SK-N-SH (cell line): ENCODE data around the gene MYNN. TPM values are rescaled to one million over a fixed set of nuclear protein-coding genes. Genes with fewer than 3 reads are reported as not detected.

Source experiments
- CTCF ChIA-PET: fragments of 300-600, 350-600 bp; formaldehyde crosslinking; extraction: SDS; loops from one replicate; lab custom pipeline; 2021; lab: Yijun Ruan, JAX
- POLR2A ChIA-PET: fragments of 350-600 bp; sonication (Branson Sonifier 250); formaldehyde crosslinking; extraction: SDS; loops from one replicate; lab custom pipeline; 2020; ENCODE audit warnings: antibody characterized with exemption, inconsistent platforms; lab: Yijun Ruan, JAX
- DNase-seq: peaks from one replicate; pipeline ENCODE4 v3.0.0; 2012
- H2AFZ ChIP-seq: fragments of 200-600 bp; sonication (generic); 2 replicates; pipeline ENCODE4 v1.8.1; 2016; ENCODE audit warnings: antibody characterized with exemption, mild to moderate bottlenecking, low read depth
- H3F3A ChIP-seq: fragments of 200-600 bp; sonication (generic); replicated peaks from 2 replicates; pipeline ENCODE3; 2016; ENCODE audit warnings: antibody characterized with exemption, mild to moderate bottlenecking; ENCODE audit not compliant: insufficient read depth
- H3K27ac ChIP-seq, 2 experiments: fragments of 200-500 bp in 1 of 2; fragments of 200-600 bp in 1 of 2; sonication (Bioruptor generic) in 1 of 2; sonication (generic), shearing (Covaris generic) in 1 of 2; 2 replicates each; pipeline versions ENCODE4 v1.5.1 to v1.6.1; 2014 to 2016; ENCODE audit warnings: low read depth in 2 of 2, inconsistent platforms in 1 of 2, low read length in 1 of 2, mild to moderate bottlenecking in 1 of 2, mixed read lengths in 1 of 2
- H3K27me3 ChIP-seq: fragments of 200-600 bp; sonication (generic), shearing (Covaris generic); 2 replicates; pipeline ENCODE4 v1.6.1; 2016; ENCODE audit warnings: mixed run types; ENCODE audit not compliant: insufficient read depth
- H3K36me3 ChIP-seq, 2 experiments: fragments of 200-500 bp in 1 of 2; fragments of 200-600 bp in 1 of 2; sonication (Bioruptor generic) in 1 of 2; sonication (generic) in 1 of 2; replicated peaks in 1 of 2; 2 replicates each; pipeline versions ENCODE3 to v1.5.1; 2014 to 2016; ENCODE audit warnings: low read length in 1 of 2, mild to moderate bottlenecking in 1 of 2; ENCODE audit not compliant: insufficient read depth in 2 of 2, control insufficient read depth in 1 of 2
- H3K4me1 ChIP-seq, 2 experiments: fragments of 200-500 bp in 1 of 2; fragments of 200-600 bp in 1 of 2; sonication (Bioruptor generic) in 1 of 2; sonication (generic), shearing (Covaris generic) in 1 of 2; 2 replicates each; pipeline versions ENCODE4 v1.5.1 to v1.6.1; 2014 to 2016; ENCODE audit warnings: low read depth in 1 of 2, low read length in 1 of 2, mixed run types in 1 of 2; ENCODE audit not compliant: insufficient read depth in 2 of 2, control insufficient read depth in 1 of 2
- H3K4me2 ChIP-seq: fragments of 200-600 bp; sonication (generic), shearing (Covaris generic); 2 replicates; pipeline ENCODE4 v1.6.1; 2017; ENCODE audit warnings: mixed run types
- H3K4me3 ChIP-seq, 2 experiments: fragments of 200-500 bp in 1 of 2; fragments of 200-600 bp in 1 of 2; sonication (Bioruptor generic) in 1 of 2; sonication (generic), shearing (Covaris generic) in 1 of 2; 2 replicates each; pipeline versions ENCODE4 v1.5.1 to v1.8.1; 2014 to 2016; ENCODE audit warnings: low read depth in 2 of 2, inconsistent platforms in 1 of 2, low read length in 1 of 2, mild to moderate bottlenecking in 1 of 2, mixed read lengths in 1 of 2, moderate library complexity in 1 of 2
- H3K79me2 ChIP-seq: fragments of 200-600 bp; sonication (generic); 2 replicates; pipeline ENCODE4 v1.8.1; 2017; ENCODE audit warnings: mild to moderate bottlenecking; ENCODE audit not compliant: insufficient read depth
- H3K9ac ChIP-seq: fragments of 200-600 bp; sonication (generic); 2 replicates; pipeline ENCODE4 v1.6.1; 2017; ENCODE audit warnings: mixed run types
- H3K9me2 ChIP-seq: fragments of 200-600 bp; sonication (generic); 2 replicates; pipeline ENCODE4 v1.6.1; 2017; ENCODE audit warnings: mixed run types
- H3K9me3 ChIP-seq: fragments of 200-600 bp; sonication (generic); 2 replicates; pipeline ENCODE4 v1.6.1; 2017; ENCODE audit warnings: mixed run types, mild to moderate bottlenecking, moderate library complexity
- H4K20me1 ChIP-seq: fragments of 200-600 bp; sonication (generic); 2 replicates; pipeline ENCODE4 v1.6.1; 2017; ENCODE audit warnings: mild to moderate bottlenecking, mixed run types; ENCODE audit not compliant: insufficient read depth
- ELF1 ChIP-seq: IDR thresholded peaks from 2 replicates; pipeline ENCODE4 v1.4.0; 2012
- EP300 ChIP-seq, 2 experiments: IDR thresholded peaks; 2 replicates each; pipeline versions ENCODE4 v1.4.0 to v1.6.1; 2012; ENCODE audit warnings: borderline replicate concordance in 1 of 2, low read depth in 1 of 2, low read length in 1 of 2
- GABPA ChIP-seq: IDR thresholded peaks from 2 replicates; pipeline ENCODE4 v1.4.0; 2012; ENCODE audit warnings: low read depth, mild to moderate bottlenecking
- GATA2 ChIP-seq: sonication (generic); formaldehyde crosslinking; IDR thresholded peaks from 2 replicates; pipeline ENCODE4 v1.5.0; 2020; ENCODE audit warnings: mild to moderate bottlenecking, missing genetic modification reagents
- IRF3 ChIP-seq: fragments of 150-350 bp; IDR thresholded peaks from 2 replicates; pipeline ENCODE4 v1.6.1; 2016; ENCODE audit warnings: mild to moderate bottlenecking, low read depth, low read length
- MAX ChIP-seq: IDR thresholded peaks from 2 replicates; pipeline ENCODE4 v1.4.0; 2012; ENCODE audit warnings: low read depth
- NFIC ChIP-seq: IDR thresholded peaks from 2 replicates; pipeline ENCODE4 v1.4.0; 2012; ENCODE audit warnings: borderline replicate concordance
- NRF1 ChIP-seq: IDR thresholded peaks from 2 replicates; pipeline ENCODE4 v1.6.1; 2012; ENCODE audit warnings: low read depth, mild to moderate bottlenecking, low read length
- PBX3 ChIP-seq: IDR thresholded peaks from 2 replicates; pipeline ENCODE4; 2012
- POLR2AphosphoS5 ChIP-seq: IDR thresholded peaks from 2 replicates; pipeline ENCODE4 v1.6.1; 2012; ENCODE audit warnings: low read depth, low read length
- RFX5 ChIP-seq: IDR thresholded peaks from 2 replicates; pipeline ENCODE4 v1.6.1; 2012; ENCODE audit warnings: mild to moderate bottlenecking, improper control_type of control experiment, low read length
- TEAD4 ChIP-seq: IDR thresholded peaks from 2 replicates; pipeline ENCODE4 v1.4.0; 2012; ENCODE audit warnings: mild to moderate bottlenecking, borderline replicate concordance; ENCODE audit not compliant: insufficient read depth
- ZBTB33 ChIP-seq: IDR thresholded peaks from 2 replicates; pipeline ENCODE4 v1.4.0; 2012; ENCODE audit warnings: low read depth, borderline replicate concordance
- WGBS: methylation state at CpG from one replicate; pipeline ENCODE4 v1.1.6; 2017; ENCODE audit warnings: low lambda C conversion rate; 5-methylcytosine and 5-hydroxymethylcytosine counted together
- polyA plus RNA-seq, 3 experiments: library from polyadenylated mRNA; depleted of rRNA; stranded (reverse); fragments of >200 nt; gene quantifications; 2 replicates each; pipeline ENCODE4 v1.2.3, GENCODE V29; 2012
- TF ChIP-seq, protein P1 (sequence below): IDR thresholded peaks from 2 replicates; pipeline ENCODE4 v1.4.0; 2012; ENCODE audit warnings: low read depth, borderline replicate concordance

The MYNN gene
- polyA plus RNA-seq, 1 of the 3 experiments (the other 2 are of a cell fraction): 9.7 TPM

- Histone ChIP-seq H3K9me2 (no peaks in the 10 kb centered on the region), H3K27me3 (no peaks in the 10 kb centered on the region), H3K36me3 (peaks cover 0 to 10% of the 10 kb centered on the region in 2 experiments), H3F3A (no peaks in the 10 kb centered on the region), H3K79me2 (no peaks in the 10 kb centered on the region), H3K9me3 (no peaks in the 10 kb centered on the region), H3K4me3 (no peak overlapping the region), H3K27ac (no peak overlapping the region), H2AFZ (no peak overlapping the region), H4K20me1 (no peaks in the 10 kb centered on the region), H3K9ac (no peak overlapping the region), H3K4me2 (no peak overlapping the region), H3K4me1 (no peaks in the 10 kb centered on the region)
- 93% methylated on average over 3 of the region's 3 CpGs for WGBS
- CTCF ChIA-PET: interaction anchor here (1.2 kb wide), 1 partner anchor 182 kb away, joined by 4 read pairs; no protein-coding TSS in a partner anchor
- no peak for DNase-seq
- POLR2A ChIA-PET: no interaction called here
- TF ChIP-seq EP300 (IDR thresholded peaks at IDR 0.05; ENCODE audit: borderline replicate concordance in 1 of 2, low read depth in 1 of 2, low read length in 1 of 2) (no peak), ELF1 (no peak), IRF3 (no peak), RFX5 (no peak), MAX (no peak), PBX3 (no peak), TEAD4 (no peak), GABPA (no peak), ZBTB33 (no peak), POLR2AphosphoS5 (no peak), GATA2 (no peak), NRF1 (no peak), NFIC (no peak)
- TF ChIP-seq, protein P1, sequence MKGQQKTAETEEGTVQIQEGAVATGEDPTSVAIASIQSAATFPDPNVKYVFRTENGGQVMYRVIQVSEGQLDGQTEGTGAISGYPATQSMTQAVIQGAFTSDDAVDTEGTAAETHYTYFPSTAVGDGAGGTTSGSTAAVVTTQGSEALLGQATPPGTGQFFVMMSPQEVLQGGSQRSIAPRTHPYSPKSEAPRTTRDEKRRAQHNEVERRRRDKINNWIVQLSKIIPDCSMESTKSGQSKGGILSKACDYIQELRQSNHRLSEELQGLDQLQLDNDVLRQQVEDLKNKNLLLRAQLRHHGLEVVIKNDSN: no peak
Measured at GRCh38 chr3:169804681-169805080, 31.5 kb downstream of the MYNN start.
